Endothelial cell of umbilical vein (primary cell): Measurements from ENCODE around the gene CUL2. TPM values are rescaled to one million over a fixed set of nuclear protein-coding genes. Genes with fewer than 3 reads are reported as not detected.

Experiments used
- BruUV-seq: library from RNA; stranded (reverse); fragments of 400-500 nt; replicated peaks from 2 replicates; lab custom pipeline; 2021; lab: Mats Ljungman, UMichigan
- CTCF ChIA-PET: fragments of 300-600, 350-600 bp; sonication (Branson Sonifier 250); formaldehyde crosslinking; loops from one replicate; lab custom pipeline; 2021; ENCODE audit warnings: antibody characterized with exemption, inconsistent platforms; lab: Charles Lee
- POLR2A ChIA-PET: fragments of 300-600, 350-600 bp; sonication (Branson Sonifier 250); formaldehyde crosslinking; loops from one replicate; lab custom pipeline; 2021; ENCODE audit warnings: antibody characterized with exemption, inconsistent platforms; lab: Charles Lee
- DNase-seq: peaks from one replicate; pipeline ENCODE4 v3.0.0-alpha.2; 2011; ENCODE audit warnings: low read depth, low spot score
- FAIRE-seq: peaks from 2 replicates; lab custom pipeline; 2011; peaks lifted over from hg19 to GRCh38; lab: Jason Lieb, UNC
- H2AFZ ChIP-seq: 2 replicates; pipeline ENCODE4 v1.6.0; 2012; ENCODE audit warnings: low read depth, low read length, control low read depth, inconsistent platforms
- H3K27ac ChIP-seq: 2 replicates; pipeline ENCODE4 v1.5.1; 2011; ENCODE audit warnings: low read depth, mild to moderate bottlenecking, control low read depth, low read length, moderate library complexity; ENCODE audit not compliant: insufficient read depth
- H3K27me3 ChIP-seq, 2 experiments: 2 replicates each; pipeline versions ENCODE4 v1.6.0 to v1.6.1; 2011; ENCODE audit warnings: low read length in 2 of 2, mixed read lengths in 1 of 2; ENCODE audit not compliant: control insufficient read depth in 2 of 2, insufficient read depth in 2 of 2
- H3K36me3 ChIP-seq, 2 experiments: 2 replicates in 1 of 2; 3 replicates in 1 of 2; pipeline ENCODE4 v1.5.1; 2011; ENCODE audit warnings: low read length in 2 of 2, mild to moderate bottlenecking in 1 of 2, moderate library complexity in 1 of 2; ENCODE audit not compliant: control insufficient read depth in 2 of 2, insufficient read depth in 2 of 2; ENCODE audit errors: extremely low read depth in 1 of 2
- H3K4me1 ChIP-seq: 3 replicates; pipeline ENCODE4 v1.5.1; 2011; ENCODE audit warnings: mild to moderate bottlenecking, low read length; ENCODE audit not compliant: control insufficient read depth, insufficient read depth; ENCODE audit errors: extremely low read depth
- H3K4me2 ChIP-seq: 2 replicates; pipeline ENCODE4 v1.6.1; 2011; ENCODE audit warnings: low read length, control low read depth, mixed read lengths; ENCODE audit not compliant: insufficient read depth
- H3K4me3 ChIP-seq, 3 experiments: fragments of 200-600 bp in 1 of 3; sonication (generic), shearing (Covaris generic) in 1 of 3; replicated peaks in 1 of 3; 2 replicates each; pipeline ENCODE4 v1.5.1; 2011 to 2016; ENCODE audit warnings: control low read depth in 3 of 3, low read length in 3 of 3, mild to moderate bottlenecking in 2 of 3, inconsistent platforms in 1 of 3, low read depth in 1 of 3, moderate library complexity in 1 of 3; ENCODE audit not compliant: insufficient read depth in 1 of 3
- H3K79me2 ChIP-seq: 2 replicates; pipeline ENCODE4 v1.6.0; 2012; ENCODE audit warnings: low read length, inconsistent platforms; ENCODE audit not compliant: control insufficient read depth, insufficient read depth
- H3K9ac ChIP-seq: replicated peaks from 2 replicates; pipeline ENCODE3; 2011; ENCODE audit warnings: low read length, control low read depth; ENCODE audit not compliant: insufficient read depth; ENCODE audit errors: extremely low read depth
- H3K9me1 ChIP-seq: replicated peaks from 3 replicates; pipeline ENCODE4 v1.6.0; 2011; ENCODE audit warnings: mild to moderate bottlenecking, low read length; ENCODE audit not compliant: control insufficient read depth, insufficient read depth; ENCODE audit errors: extremely low read depth
- H3K9me3 ChIP-seq: replicated peaks from 2 replicates; pipeline ENCODE4 v1.5.1; 2012; ENCODE audit warnings: low read length, inconsistent platforms; ENCODE audit not compliant: control insufficient read depth, insufficient read depth
- H4K20me1 ChIP-seq: replicated peaks from 2 replicates; pipeline ENCODE3; 2011; ENCODE audit warnings: mild to moderate bottlenecking, low read length; ENCODE audit not compliant: control insufficient read depth, insufficient read depth; ENCODE audit errors: extremely low read depth
- EZH2 ChIP-seq: IDR thresholded peaks from 2 replicates; pipeline ENCODE4 v1.6.1; 2012; ENCODE audit warnings: borderline replicate concordance, low read depth, mild to moderate bottlenecking, moderate library complexity, low read length, inconsistent platforms; ENCODE audit not compliant: severe bottlenecking
- FOS ChIP-seq: IDR thresholded peaks from 2 replicates; pipeline ENCODE4 v1.6.1; 2011; ENCODE audit warnings: mild to moderate bottlenecking, low read length, moderate library complexity, borderline replicate concordance; ENCODE audit not compliant: insufficient read depth
- GATA2 ChIP-seq: IDR thresholded peaks from 2 replicates; pipeline ENCODE4 v1.7.0; 2011; ENCODE audit warnings: low read depth, mild to moderate bottlenecking, moderate library complexity, mixed read lengths, low read length; ENCODE audit not compliant: insufficient read length, insufficient read depth
- JUN ChIP-seq: IDR thresholded peaks from 2 replicates; pipeline ENCODE4 v1.6.1; 2011; ENCODE audit warnings: borderline replicate concordance, low read depth; ENCODE audit not compliant: insufficient read length, insufficient read depth
- MYC ChIP-seq: IDR thresholded peaks from one replicate; pipeline ENCODE4 v1.6.1; 2011; ENCODE audit warnings: mild to moderate bottlenecking, low read depth, low read length
- POLR2A ChIP-seq: IDR thresholded peaks from 2 replicates; pipeline ENCODE4 v1.6.1; 2012; ENCODE audit warnings: low read depth, mild to moderate bottlenecking, control low read depth, low read length
- POLR2AphosphoS5 ChIP-seq: IDR thresholded peaks from 2 replicates; pipeline ENCODE4 v1.6.1; 2012; ENCODE audit warnings: low read depth, mild to moderate bottlenecking, control low read depth, low read length, moderate library complexity; ENCODE audit not compliant: insufficient read depth
- dilution Hi-C: fragments of 300-500 bp; cut with MboI; formaldehyde crosslinking; loops from one replicate; pipeline ENCODE4 v1.15.0; 2019; ENCODE audit warnings: low sequenced_read_pairs; ENCODE audit not compliant: extremely low pct_ligation_motif_present
- intact Hi-C: fragments of 100-400 bp; cut with micrococcal nuclease; formaldehyde crosslinking; loops from one replicate; pipeline ENCODE4 v1.10.0; 2022
- polyA plus RNA-seq, 4 experiments: library from polyadenylated mRNA; depleted of rRNA in 3 of 4; stranded (reverse) in 3 of 4; unstranded in 1 of 4; fragments of >200 nt; gene quantifications; 2 replicates each; pipeline versions ENCODE4 v1.2.1 to v1.2.3, GENCODE V29; 2011 to 2012; ENCODE audit warnings: missing spikeins in 1 of 4
- total RNA-seq: library from RNA; stranded (reverse); gene quantifications from 2 replicates; pipeline ENCODE4 v1.2.3, GENCODE V29; 2021
- TF ChIP-seq, protein P1 (sequence below): IDR thresholded peaks from 2 replicates; pipeline ENCODE4 v1.6.1; 2011; ENCODE audit not compliant: insufficient read depth, insufficient read length
- TF ChIP-seq, protein P2 (sequence below), 2 donors: IDR thresholded peaks; 1 replicate in 1 of 2; 2 replicates in 1 of 2; pipeline ENCODE4 v1.5.1; 2011; ENCODE audit warnings: low read length in 2 of 2, mild to moderate bottlenecking in 2 of 2, moderate library complexity in 2 of 2, control low read depth in 1 of 2, inconsistent platforms in 1 of 2, low read depth in 1 of 2; ENCODE audit not compliant: insufficient read depth in 1 of 2; ENCODE audit errors: extremely low read depth in 1 of 2

CUL2 gene
- total and polyA plus RNA-seq, 2 donors (not counting 3 experiments of a cell fraction or from before 2014, with no cell fraction given): 11.6 to 45.3 TPM

DNA sequence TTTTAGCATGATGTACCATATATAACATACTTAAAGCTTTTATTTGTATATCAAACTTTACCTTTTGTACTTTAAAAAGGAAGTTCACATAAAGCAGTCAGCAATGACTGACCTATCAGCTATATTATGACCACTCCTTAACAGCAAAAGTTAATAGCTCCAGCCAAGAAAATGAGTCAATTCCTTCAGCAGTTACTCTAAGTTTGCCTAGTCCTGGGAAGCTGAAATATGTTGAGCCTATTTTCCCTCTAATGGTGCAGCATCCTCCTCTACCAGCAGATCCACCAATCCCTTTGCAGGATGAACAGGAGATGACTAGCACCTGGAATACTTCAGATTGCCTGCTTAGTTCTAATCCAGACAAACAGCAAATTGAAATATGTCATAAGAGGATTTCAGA is 64.2 kb downstream of the CUL2 start:
- Histone ChIP-seq H3K9me1 (no peaks in the 10 kb centered on the region), H3K27me3 (no peaks in the 10 kb centered on the region), H3K27ac (no peak overlapping the region), H3K4me1 (no peaks in the 10 kb centered on the region), H3K4me2 (no peak overlapping the region), H3K9ac (no peak overlapping the region), H3K4me3 (no peak overlapping the region), H3K9me3 (no peaks in the 10 kb centered on the region), H4K20me1 (no peaks in the 10 kb centered on the region), H2AFZ (no peak overlapping the region), H3K79me2 (no peaks in the 10 kb centered on the region), H3K36me3 (peaks cover 1 to 10% of the 10 kb centered on the region in 2 experiments)
- intact Hi-C loops (loop anchor here (5.0 kb wide), 1 partner anchor 359 kb away; no protein-coding TSS in a partner anchor), dilution Hi-C loops (no loop called here)
- no TSS peak for BruUV-seq
- TF ChIP-seq GATA2 (no peak), EZH2 (no peak), FOS (no peak), POLR2A (no peak), POLR2AphosphoS5 (no peak), JUN (no peak), MYC (no peak)
- TF ChIP-seq, protein P1, sequence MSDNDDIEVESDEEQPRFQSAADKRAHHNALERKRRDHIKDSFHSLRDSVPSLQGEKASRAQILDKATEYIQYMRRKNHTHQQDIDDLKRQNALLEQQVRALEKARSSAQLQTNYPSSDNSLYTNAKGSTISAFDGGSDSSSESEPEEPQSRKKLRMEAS: no peak
- TF ChIP-seq, protein P2, sequence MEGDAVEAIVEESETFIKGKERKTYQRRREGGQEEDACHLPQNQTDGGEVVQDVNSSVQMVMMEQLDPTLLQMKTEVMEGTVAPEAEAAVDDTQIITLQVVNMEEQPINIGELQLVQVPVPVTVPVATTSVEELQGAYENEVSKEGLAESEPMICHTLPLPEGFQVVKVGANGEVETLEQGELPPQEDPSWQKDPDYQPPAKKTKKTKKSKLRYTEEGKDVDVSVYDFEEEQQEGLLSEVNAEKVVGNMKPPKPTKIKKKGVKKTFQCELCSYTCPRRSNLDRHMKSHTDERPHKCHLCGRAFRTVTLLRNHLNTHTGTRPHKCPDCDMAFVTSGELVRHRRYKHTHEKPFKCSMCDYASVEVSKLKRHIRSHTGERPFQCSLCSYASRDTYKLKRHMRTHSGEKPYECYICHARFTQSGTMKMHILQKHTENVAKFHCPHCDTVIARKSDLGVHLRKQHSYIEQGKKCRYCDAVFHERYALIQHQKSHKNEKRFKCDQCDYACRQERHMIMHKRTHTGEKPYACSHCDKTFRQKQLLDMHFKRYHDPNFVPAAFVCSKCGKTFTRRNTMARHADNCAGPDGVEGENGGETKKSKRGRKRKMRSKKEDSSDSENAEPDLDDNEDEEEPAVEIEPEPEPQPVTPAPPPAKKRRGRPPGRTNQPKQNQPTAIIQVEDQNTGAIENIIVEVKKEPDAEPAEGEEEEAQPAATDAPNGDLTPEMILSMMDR (IDR thresholded peaks at IDR 0.05; ENCODE audit: extremely low read depth in 1 of 2, insufficient read depth in 1 of 2, low read depth in 1 of 2, low read length in 2 of 2): no peak
- POLR2A ChIA-PET: no interaction called here
- DNase-seq (no peak), FAIRE-seq (no peak)
- CTCF ChIA-PET: interaction anchor here (0.7 to 6.1 kb wide), 16 partner anchors 9 to 372 kb away, joined by 3 to 90 read pairs (median 4); no protein-coding TSS in a partner anchor
